WTC11 (cell line): ENCODE results near the gene OSBPL5. TPM values are rescaled to one million over a fixed set of nuclear protein-coding genes. Genes with fewer than 3 reads are reported as not detected.

Experiments used
- ATAC-seq: fragments of 200-7000 bp; cut with Tn5 transposase; 2 replicates; pipeline ENCODE4 v1.10.0; 2021; ENCODE audit warnings: mild to moderate bottlenecking, moderate library complexity
- CTCF ChIA-PET: fragments of 300-600 bp; sonication (Branson Sonifier 250); formaldehyde crosslinking; loops from one replicate; lab custom pipeline; 2021; ENCODE audit warnings: antibody characterized with exemption; lab: Charles Lee
- POLR2A ChIA-PET: fragments of 350-600 bp; sonication (Branson Sonifier 250); formaldehyde crosslinking; loops from one replicate; lab custom pipeline; 2021; ENCODE audit warnings: antibody characterized with exemption; lab: Charles Lee
- DNase-seq: peaks from one replicate; pipeline ENCODE4 v3.0.0; 2021; ENCODE audit warnings: low spot score
- H3K27ac Mint-ChIP-seq: 2 replicates; pipeline ENCODE4 v1.8.0; 2021; ENCODE audit warnings: mixed read lengths
- H3K27me3 Mint-ChIP-seq: 2 replicates; pipeline ENCODE4 v1.8.0; 2021; ENCODE audit warnings: low read depth, mild to moderate bottlenecking, moderate library complexity, mixed read lengths
- H3K36me3 Mint-ChIP-seq: 2 replicates; pipeline ENCODE4 v1.8.0; 2021; ENCODE audit warnings: mixed read lengths
- H3K4me1 Mint-ChIP-seq: 2 replicates; pipeline ENCODE4 v1.8.0; 2022; ENCODE audit warnings: mixed read lengths
- H3K4me3 Mint-ChIP-seq: 2 replicates; pipeline ENCODE4 v1.8.0; 2021; ENCODE audit warnings: mild to moderate bottlenecking, moderate library complexity, mixed read lengths
- H3K9me3 Mint-ChIP-seq: 2 replicates; pipeline ENCODE4 v1.8.0; 2021; ENCODE audit warnings: mixed read lengths
- ATF1 ChIP-seq: sonication (generic); formaldehyde crosslinking; IDR thresholded peaks from 2 replicates; pipeline ENCODE4 v1.8.1; 2023; ENCODE audit warnings: mild to moderate bottlenecking, moderate library complexity, missing genetic modification reagents
- CREM ChIP-seq: sonication (generic); formaldehyde crosslinking; IDR thresholded peaks from 2 replicates; pipeline ENCODE4 v1.8.1; 2022; ENCODE audit warnings: mild to moderate bottlenecking, missing genetic modification reagents, moderate library complexity
- EMX1 ChIP-seq: fragments of 250-450 bp; sonication (Bioruptor Pico); IDR thresholded peaks from 2 replicates; pipeline ENCODE4 v1.8.0; 2021; ENCODE audit warnings: mild to moderate bottlenecking
- FOXJ3 ChIP-seq: sonication (generic); formaldehyde crosslinking; IDR thresholded peaks from 2 replicates; pipeline ENCODE4 v1.9.0; 2021; ENCODE audit warnings: missing genetic modification reagents, mild to moderate bottlenecking, borderline replicate concordance
- FOXK1 ChIP-seq: sonication (generic); formaldehyde crosslinking; IDR thresholded peaks from 2 replicates; pipeline ENCODE4 v1.8.0; 2022; ENCODE audit warnings: mild to moderate bottlenecking, moderate library complexity, missing genetic modification reagents
- FOXP1 ChIP-seq: sonication (generic); formaldehyde crosslinking; IDR thresholded peaks from 2 replicates; pipeline ENCODE4 v1.8.0; 2022; ENCODE audit warnings: missing genetic modification reagents, mild to moderate bottlenecking, moderate library complexity, borderline replicate concordance
- GRHL2 ChIP-seq: fragments of 250-450 bp; sonication (Bioruptor Pico); IDR thresholded peaks from 2 replicates; pipeline ENCODE4 v1.8.0; 2022; ENCODE audit warnings: mild to moderate bottlenecking, moderate library complexity; ENCODE audit not compliant: insufficient replicate concordance, severe bottlenecking
- HMGA2 ChIP-seq: fragments of 250-450 bp; sonication (Bioruptor Pico); IDR thresholded peaks from 2 replicates; pipeline ENCODE4 v1.4.0; 2021; ENCODE audit warnings: mild to moderate bottlenecking, moderate library complexity
- NFE2L1 ChIP-seq: sonication (generic); formaldehyde crosslinking; IDR thresholded peaks from 2 replicates; pipeline ENCODE4 v1.8.1; 2023; ENCODE audit warnings: missing genetic modification reagents
- NFYB ChIP-seq: sonication (generic); formaldehyde crosslinking; conservative IDR thresholded peaks from 2 replicates; pipeline ENCODE4 v1.8.0; 2022; ENCODE audit warnings: low read depth, missing genetic modification reagents
- NR3C1 ChIP-seq: sonication (generic); formaldehyde crosslinking; conservative IDR thresholded peaks from 2 replicates; pipeline ENCODE4 v1.8.1; 2023; ENCODE audit warnings: low read depth, mild to moderate bottlenecking, missing genetic modification reagents
- RORB ChIP-seq: fragments of 250-450 bp; sonication (Bioruptor Pico); IDR thresholded peaks from 2 replicates; pipeline ENCODE4 v1.9.0; 2021; ENCODE audit warnings: mild to moderate bottlenecking
- TCF7 ChIP-seq: sonication (generic); formaldehyde crosslinking; IDR thresholded peaks from 2 replicates; pipeline ENCODE4 v1.8.0; 2022; ENCODE audit warnings: mild to moderate bottlenecking, low read depth, missing genetic modification reagents, moderate library complexity
- ZNF232 ChIP-seq: sonication (generic); formaldehyde crosslinking; IDR thresholded peaks from 2 replicates; pipeline ENCODE4 v1.8.0; 2022; ENCODE audit warnings: mild to moderate bottlenecking, missing genetic modification reagents
- ZNF263 ChIP-seq: sonication (generic); formaldehyde crosslinking; IDR thresholded peaks from 2 replicates; pipeline ENCODE4 v1.8.1; 2022; ENCODE audit warnings: low read depth, mild to moderate bottlenecking, moderate library complexity, missing genetic modification reagents
- ZNF425 ChIP-seq: fragments of 250-450 bp; sonication (Bioruptor Pico); conservative IDR thresholded peaks from 2 replicates; pipeline ENCODE4 v1.9.0; 2021; ENCODE audit warnings: mild to moderate bottlenecking
- ZNF671 ChIP-seq: fragments of 250-450 bp; sonication (Bioruptor Pico); IDR thresholded peaks from 2 replicates; pipeline ENCODE4 v1.8.0; 2021; ENCODE audit warnings: mild to moderate bottlenecking
- total RNA-seq: library from RNA; stranded (reverse); gene quantifications from 3 replicates; pipeline ENCODE4 v1.2.3, GENCODE V29; 2021
- TF ChIP-seq, protein P1 (sequence below): sonication (generic); formaldehyde crosslinking; IDR thresholded peaks from 2 replicates; pipeline ENCODE4 v1.8.0; 2022; ENCODE audit warnings: mild to moderate bottlenecking, missing genetic modification reagents
- TF ChIP-seq, protein P2 (sequence below): sonication (generic); formaldehyde crosslinking; conservative IDR thresholded peaks from 2 replicates; pipeline ENCODE4 v1.8.1; 2023; ENCODE audit warnings: mild to moderate bottlenecking, low read depth, missing genetic modification reagents, moderate library complexity

OSBPL5 gene
- total RNA-seq, 1 experiment from 2014 or later = 17.7 TPM

- no peak for TF ChIP-seq NFE2L1 (CRISPR knock-in tag)
- no peak for TF ChIP-seq ZNF671
- no peak for TF ChIP-seq GRHL2
- no peak for TF ChIP-seq FOXK1 (CRISPR knock-in tag)
- no peak for TF ChIP-seq TCF7 (CRISPR knock-in tag)
- TF ChIP-seq ATF1 (CRISPR knock-in tag) = no peak
- no peak for TF ChIP-seq FOXJ3 (CRISPR knock-in tag)
- no peaks in the 10 kb centered on the region for H3K27me3 Mint-ChIP-seq
- no peak overlapping the region for H3K4me3 Mint-ChIP-seq
- 0 out of 2 replicates have a peak, but pooled peaks cover 3% of the 10 kb centered on the region for H3K4me1 Mint-ChIP-seq
- DNase-seq (no peak), ATAC-seq (no peak)
- no peaks in the 10 kb centered on the region for H3K9me3 Mint-ChIP-seq
- no peak overlapping the region for H3K27ac Mint-ChIP-seq
- CTCF ChIA-PET = interaction anchor here (0.9 to 2.6 kb wide), 14 partner anchors 7 to 210 kb away, joined by 3 to 13 read pairs (median 4); partner anchors contain the start of gene OSBPL5
- POLR2A ChIA-PET = interaction anchor here (0.6 kb wide), 1 partner anchor 64 kb away, joined by 5 read pairs; no protein-coding TSS in a partner anchor
- no peaks in the 10 kb centered on the region for H3K36me3 Mint-ChIP-seq
Measured at GRCh38 chr11:3139481-3140290, 25.4 kb downstream of the OSBPL5 start.

DNA sequence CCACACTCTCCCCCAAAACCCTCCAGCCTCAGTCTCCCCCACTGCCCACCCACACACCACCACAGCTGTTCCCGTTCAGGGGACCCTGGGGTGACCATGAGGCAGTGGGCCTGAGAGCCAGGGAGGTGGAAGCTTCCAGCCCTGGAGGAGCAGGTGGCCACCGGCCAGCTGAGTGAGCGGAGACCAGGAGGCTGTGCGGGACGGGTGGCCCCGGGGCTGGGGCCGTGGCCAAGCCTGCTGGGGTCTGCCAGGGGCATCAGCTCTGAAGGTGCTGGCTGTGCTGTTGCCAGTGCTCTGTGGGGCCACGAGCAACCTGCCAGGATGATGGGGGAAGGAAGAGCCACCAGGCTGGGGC lies 26.0 kb downstream of the OSBPL5 start:
- H3K27me3 Mint-ChIP-seq = no peaks in the 10 kb centered on the region
- POLR2A ChIA-PET = interaction anchor here (0.6 kb wide), 1 partner anchor 65 kb away, joined by 5 read pairs; no protein-coding TSS in a partner anchor

More for the DNA sequence above, 26.0 kb downstream of the OSBPL5 start:
- H3K27ac Mint-ChIP-seq = no peak overlapping the region
- H3K36me3 Mint-ChIP-seq = no peaks in the 10 kb centered on the region
- CTCF ChIA-PET = interaction anchor here (0.9 to 2.6 kb wide), 19 partner anchors 8 to 209 kb away, joined by 3 to 13 read pairs (median 5); partner anchors contain the start of gene OSBPL5
- TF ChIP-seq EMX1 (CRISPR knock-in tag) (no peak), CREM (CRISPR knock-in tag) (no peak), NFYB (CRISPR knock-in tag) (no peak), RORB (CRISPR knock-in tag) (no peak), HMGA2 (no peak), NR3C1 (CRISPR knock-in tag) (no peak), ZNF425 (CRISPR knock-in tag) (no peak), ZNF263 (CRISPR knock-in tag) (no peak), FOXP1 (no peak), FOXK1 (CRISPR knock-in tag) (no peak), ZNF232 (CRISPR knock-in tag) (no peak)
- TF ChIP-seq, protein P1, sequence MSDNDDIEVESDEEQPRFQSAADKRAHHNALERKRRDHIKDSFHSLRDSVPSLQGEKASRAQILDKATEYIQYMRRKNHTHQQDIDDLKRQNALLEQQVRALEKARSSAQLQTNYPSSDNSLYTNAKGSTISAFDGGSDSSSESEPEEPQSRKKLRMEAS (CRISPR knock-in tag) = no peak
- TF ChIP-seq, protein P2, sequence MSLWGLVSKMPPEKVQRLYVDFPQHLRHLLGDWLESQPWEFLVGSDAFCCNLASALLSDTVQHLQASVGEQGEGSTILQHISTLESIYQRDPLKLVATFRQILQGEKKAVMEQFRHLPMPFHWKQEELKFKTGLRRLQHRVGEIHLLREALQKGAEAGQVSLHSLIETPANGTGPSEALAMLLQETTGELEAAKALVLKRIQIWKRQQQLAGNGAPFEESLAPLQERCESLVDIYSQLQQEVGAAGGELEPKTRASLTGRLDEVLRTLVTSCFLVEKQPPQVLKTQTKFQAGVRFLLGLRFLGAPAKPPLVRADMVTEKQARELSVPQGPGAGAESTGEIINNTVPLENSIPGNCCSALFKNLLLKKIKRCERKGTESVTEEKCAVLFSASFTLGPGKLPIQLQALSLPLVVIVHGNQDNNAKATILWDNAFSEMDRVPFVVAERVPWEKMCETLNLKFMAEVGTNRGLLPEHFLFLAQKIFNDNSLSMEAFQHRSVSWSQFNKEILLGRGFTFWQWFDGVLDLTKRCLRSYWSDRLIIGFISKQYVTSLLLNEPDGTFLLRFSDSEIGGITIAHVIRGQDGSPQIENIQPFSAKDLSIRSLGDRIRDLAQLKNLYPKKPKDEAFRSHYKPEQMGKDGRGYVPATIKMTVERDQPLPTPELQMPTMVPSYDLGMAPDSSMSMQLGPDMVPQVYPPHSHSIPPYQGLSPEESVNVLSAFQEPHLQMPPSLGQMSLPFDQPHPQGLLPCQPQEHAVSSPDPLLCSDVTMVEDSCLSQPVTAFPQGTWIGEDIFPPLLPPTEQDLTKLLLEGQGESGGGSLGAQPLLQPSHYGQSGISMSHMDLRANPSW (CRISPR knock-in tag) = no peak
- 0 out of 2 replicates have a peak, but pooled peaks cover 3% of the 10 kb centered on the region for H3K4me1 Mint-ChIP-seq
- DNase-seq (no peak), ATAC-seq (no peak)
- H3K4me3 Mint-ChIP-seq = no peak overlapping the region
- H3K9me3 Mint-ChIP-seq = no peaks in the 10 kb centered on the region
